ENCODE measurements around the gene CASKIN1. TPM values are rescaled to one million over a fixed set of nuclear protein-coding genes. Genes with fewer than 3 reads are reported as not detected.

Gene CASKIN1
- polyA plus RNA-seq, 2 of the 4 experiments (the other 2 are of a cell fraction), result 0.27 to 0.87 TPM

DNA sequence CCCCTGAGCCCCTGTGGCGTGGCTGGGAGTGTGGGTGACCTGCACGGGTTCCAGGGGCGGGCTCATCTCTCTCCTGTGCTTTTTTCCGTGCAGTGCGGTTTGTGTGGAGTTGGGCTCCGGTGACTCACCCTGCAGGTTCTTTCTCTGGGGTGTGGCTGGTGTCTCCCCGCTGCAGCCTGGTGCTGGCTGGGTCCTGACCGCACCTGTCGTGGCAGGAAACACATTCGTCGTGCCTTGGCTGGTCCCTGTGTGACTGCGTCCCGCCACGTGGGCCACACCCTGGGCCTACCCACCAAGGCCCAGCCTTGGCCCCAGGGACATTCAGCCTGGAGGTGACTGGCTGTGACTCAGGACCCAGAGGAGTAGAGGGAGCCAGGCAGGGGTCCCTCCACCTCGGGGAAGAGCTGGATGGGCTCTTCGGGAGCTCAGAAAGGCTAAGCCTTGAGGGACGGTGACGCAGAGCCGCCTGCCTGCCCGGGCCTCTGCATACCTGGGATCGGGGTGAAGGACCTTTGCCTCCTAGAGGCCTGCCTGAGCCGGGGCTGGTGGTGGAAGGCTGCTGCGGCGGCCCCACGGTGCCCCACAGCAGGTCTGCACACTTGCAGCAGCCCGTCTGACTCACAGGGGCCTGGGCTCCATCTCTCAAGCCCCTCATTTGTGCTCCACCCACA is 33.1 kb downstream of the CASKIN1 start:
- peaks cover 30% of the 10 kb centered on the region for H3K4me1 ChIP-seq
- 0 out of 6 replicates have a peak overlapping the region, but pooled peaks of 1 of the 2 experiments have one; percentile 1 for H3K27ac ChIP-seq
- no peak for FAIRE-seq
- TF ChIP-seq RFX5 (IDR thresholded peaks at IDR 0.05) (no peak), JUN (IDR thresholded peaks at IDR 0.05) (no peak), CEBPB (IDR thresholded peaks at IDR 0.05) (no peak), ZFP36 (IDR thresholded peaks at IDR 0.05; ENCODE audit: borderline replicate concordance, partially characterized antibody) (no peak), HEYL (CRISPR knock-in tag; IDR thresholded peaks at IDR 0.05) (no peak), FOSB (CRISPR knock-in tag; IDR thresholded peaks at IDR 0.05) (no peak), RCOR1 (IDR thresholded peaks at IDR 0.05; ENCODE audit: low read depth, low read length) (no peak), FOSL2 (IDR thresholded peaks at IDR 0.05) (no peak), FOSL2 (CRISPR knock-in tag; IDR thresholded peaks at IDR 0.05) (no peak), KDM1A (IDR thresholded peaks at IDR 0.05; ENCODE audit: low read depth) (no peak), HOXA7 (CRISPR knock-in tag; IDR thresholded peaks at IDR 0.05) (no peak), JUNB (IDR thresholded peaks at IDR 0.05) (no peak), TFCP2L1 (CRISPR knock-in tag; IDR thresholded peaks at IDR 0.05) (no peak)
- TF ChIP-seq, protein P1, sequence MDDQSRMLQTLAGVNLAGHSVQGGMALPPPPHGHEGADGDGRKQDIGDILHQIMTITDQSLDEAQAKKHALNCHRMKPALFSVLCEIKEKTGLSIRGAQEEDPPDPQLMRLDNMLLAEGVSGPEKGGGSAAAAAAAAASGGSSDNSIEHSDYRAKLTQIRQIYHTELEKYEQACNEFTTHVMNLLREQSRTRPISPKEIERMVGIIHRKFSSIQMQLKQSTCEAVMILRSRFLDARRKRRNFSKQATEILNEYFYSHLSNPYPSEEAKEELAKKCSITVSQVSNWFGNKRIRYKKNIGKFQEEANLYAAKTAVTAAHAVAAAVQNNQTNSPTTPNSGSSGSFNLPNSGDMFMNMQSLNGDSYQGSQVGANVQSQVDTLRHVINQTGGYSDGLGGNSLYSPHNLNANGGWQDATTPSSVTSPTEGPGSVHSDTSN (IDR thresholded peaks at IDR 0.05), result no peak
- H3K4me2 ChIP-seq, result no peak overlapping the region
- no peak overlapping the region for H3K4me3 ChIP-seq
- DNase-seq (ENCODE audit: low read depth in 1 of 2, low spot score in 1 of 2), result no peak
- 92% methylated on average over 23 of the region's 26 CpGs for WGBS (ENCODE audit: missing lambda C conversion rate)
- CTCF ChIA-PET, result interaction anchor here (0.7 kb wide), 1 partner anchor 12 kb away, joined by 3 read pairs; no protein-coding TSS in a partner anchor
- ATAC-seq, result no peak
- POLR2A ChIA-PET, result interaction anchor here (1.0 kb wide), 1 partner anchor 8 kb away, joined by 3 read pairs; the partner anchor contains the start of gene TRAF7
- no peaks in the 10 kb centered on the region for H3K9me3 ChIP-seq

DNA sequence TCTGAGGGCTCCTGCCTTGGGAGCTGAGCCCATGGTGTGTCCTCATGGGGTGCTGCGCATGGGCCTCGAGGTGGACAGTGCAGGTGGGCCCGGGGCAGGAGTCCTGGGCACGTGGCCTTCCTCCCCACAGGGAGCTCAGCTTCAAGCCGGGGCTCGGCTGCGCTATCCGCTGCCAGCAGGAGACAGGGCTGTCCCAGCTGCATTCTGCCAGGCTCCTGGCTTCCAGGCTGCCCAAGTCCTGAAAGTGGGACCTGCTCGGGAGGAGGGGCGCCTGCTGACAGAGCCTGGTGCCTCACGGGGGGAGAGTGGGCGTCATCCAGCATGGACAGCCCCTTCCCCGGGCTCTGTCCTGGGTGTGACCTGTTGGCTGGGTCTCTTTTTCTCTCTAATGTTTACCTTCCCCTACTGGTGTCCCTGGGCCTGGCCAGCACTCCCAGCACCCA is 33.7 kb downstream of the CASKIN1 start:
- Histone ChIP-seq H3K27ac (peak overlapping the region in 1 of 2 experiments; percentile 74; a peak in 1 of 6 replicates), H3K4me2 (no peak overlapping the region), H3K9me3 (no peaks in the 10 kb centered on the region), H3K4me1 (peaks cover 36% of the 10 kb centered on the region), H3K4me3 (no peak overlapping the region)
- no peak for DNase-seq (ENCODE audit: low read depth in 1 of 2, low spot score in 1 of 2)
- ATAC-seq, result no peak
- no peak for FAIRE-seq
- TF ChIP-seq NPAS2 (CRISPR knock-in tag; IDR thresholded peaks at IDR 0.05; ENCODE audit: borderline replicate concordance), result no peak
- TF ChIP-seq RCOR1 (IDR thresholded peaks at IDR 0.05; ENCODE audit: low read depth, low read length), result no peak
- TF ChIP-seq ESRRA (IDR thresholded peaks at IDR 0.05; ENCODE audit: borderline replicate concordance, low read length), result no peak
- no peak for TF ChIP-seq RFX5 (IDR thresholded peaks at IDR 0.05)
- TF ChIP-seq, protein P2, sequence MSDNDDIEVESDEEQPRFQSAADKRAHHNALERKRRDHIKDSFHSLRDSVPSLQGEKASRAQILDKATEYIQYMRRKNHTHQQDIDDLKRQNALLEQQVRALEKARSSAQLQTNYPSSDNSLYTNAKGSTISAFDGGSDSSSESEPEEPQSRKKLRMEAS (IDR thresholded peaks at IDR 0.05), result no peak
- no peak for TF ChIP-seq POLR2AphosphoS2 (conservative IDR thresholded peaks at IDR 0.05; ENCODE audit: low read length)
- TF ChIP-seq PHF8 (IDR thresholded peaks at IDR 0.05; ENCODE audit: borderline replicate concordance, low read depth), result no peak
- no peak for TF ChIP-seq CEBPB (IDR thresholded peaks at IDR 0.05)
- 80% methylated on average over 8 of the region's 13 CpGs for WGBS (ENCODE audit: missing lambda C conversion rate)
- ChIA-PET POLR2A (interaction anchor here (0.9 kb wide), 1 partner anchor 43 kb away, joined by 4 read pairs; the partner anchor contains the start of gene MLST8), CTCF (interaction anchor here (0.7 kb wide), 1 partner anchor 11 kb away, joined by 3 read pairs; no protein-coding TSS in a partner anchor)

DNA sequence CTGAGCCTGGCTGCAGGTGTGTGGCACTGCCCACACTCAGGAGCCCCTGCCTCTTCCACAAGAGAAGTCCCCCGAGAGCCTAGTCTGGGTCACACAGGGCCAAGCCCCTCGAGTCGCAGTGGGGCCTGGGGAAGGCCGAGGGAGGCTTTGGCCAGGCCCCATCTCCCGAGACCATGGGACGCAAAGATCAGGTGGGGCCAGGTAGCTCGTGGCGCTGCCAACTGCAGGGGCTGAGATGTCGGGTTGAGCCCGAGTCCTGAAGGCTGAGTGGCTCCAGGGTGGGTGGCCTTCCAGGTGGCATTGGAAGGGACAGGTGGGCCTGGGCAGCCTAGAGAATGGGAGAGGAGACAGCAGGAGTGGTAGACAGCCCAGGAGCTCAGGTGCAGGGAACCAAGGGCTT is 34.5 kb downstream of the CASKIN1 start:
- ChIA-PET POLR2A (interaction anchor here (0.9 kb wide), 1 partner anchor 43 kb away, joined by 4 read pairs; the partner anchor contains the start of gene MLST8), CTCF (interaction anchor here (0.8 to 1.6 kb wide), 3 partner anchors 8 to 179 kb away, joined by 3 to 7 read pairs (median 5); partner anchors contain the start of gene ABCA3)
- no peak overlapping the region for H3K4me3 ChIP-seq
- H3K27ac ChIP-seq, result peak overlapping the region in 1 of 2 experiments; percentile 74; a peak in 4 of 6 replicates
- H3K9me3 ChIP-seq, result no peaks in the 10 kb centered on the region
- no peak for FAIRE-seq
- peaks cover 44% of the 10 kb centered on the region for H3K4me1 ChIP-seq
- no peak for TF ChIP-seq CBX8 (IDR thresholded peaks at IDR 0.05)
- TF ChIP-seq NPAS2 (CRISPR knock-in tag; IDR thresholded peaks at IDR 0.05; ENCODE audit: borderline replicate concordance), result no peak
- no peak for TF ChIP-seq KDM5A (IDR thresholded peaks at IDR 0.05)
- no peak overlapping the region for H3K4me2 ChIP-seq
- 100% methylated on average over 5 of the region's 10 CpGs for WGBS (ENCODE audit: missing lambda C conversion rate)
- DNase-seq (ENCODE audit: low read depth in 1 of 2, low spot score in 1 of 2), result no peak
- no peak for ATAC-seq
